Astrocyte (in vitro differentiated cells and primary cell): Measurements from ENCODE around the gene ARHGEF17.

ENCODE experiments used
- CTCF ChIP-seq: IDR thresholded peaks from 2 replicates; pipeline ENCODE4 v1.5.1; 2011; ENCODE audit warnings: low read depth, mild to moderate bottlenecking, inconsistent platforms, low read length, moderate library complexity; ENCODE audit not compliant: insufficient read depth
- EZH2 ChIP-seq: IDR thresholded peaks from 2 replicates; pipeline ENCODE4 v1.6.1; 2012; ENCODE audit warnings: mild to moderate bottlenecking, low read length, inconsistent platforms; ENCODE audit not compliant: insufficient read depth

- TF ChIP-seq CTCF (no peak), EZH2 (no peak)
Observed at GRCh38 chr11:73396251-73396930, 88.3 kb downstream of the ARHGEF17 start.
